GM18519 (cell line): Measurements from ENCODE around the gene TAS2R20.

Experiments
- ATAC-seq: cut with Tn5 transposase; IDR thresholded peaks from one replicate; pipeline ENCODE4 v1.9.1; 2021; ENCODE audit warnings: mild to moderate bottlenecking, moderate library complexity; ENCODE audit not compliant: unreplicated experiment, low FRiP score

Gene TAS2R20

GRCh38 chr12:10960211-10960610 lies 37.9 kb downstream of the TAS2R20 start:
- no peak for ATAC-seq

GRCh38 chr12:10959804-10960203 lies 38.3 kb downstream of the TAS2R20 start:
- no peak for ATAC-seq

- no peak for ATAC-seq
These were observed 40.4 kb downstream of the TAS2R20 start for GRCh38 chr12:10957741-10958140.

GRCh38 chr12:10956085-10956484 lies 42.0 kb downstream of the TAS2R20 start:
- no peak for ATAC-seq

- ATAC-seq = no peak
These were observed 45.5 kb downstream of the TAS2R20 start for GRCh38 chr12:10952645-10953044.
